Smooth muscle cell (in vitro differentiated cells): ENCODE results near the gene KRTAP10-12. TPM values are rescaled to one million over a fixed set of nuclear protein-coding genes. Genes with fewer than 3 reads are reported as not detected.

Experiments
- DNase-seq: peaks from one replicate; lab custom pipeline; 2025; ENCODE audit not compliant: unreplicated experiment; lab: John Stamatoyannopoulos, UW
- H2AFZ ChIP-seq: fragments of 200-600 bp; sonication (generic); 2 replicates; pipeline ENCODE4 v1.6.0; 2016; ENCODE audit warnings: antibody characterized with exemption, low read depth, mild to moderate bottlenecking
- H3F3A ChIP-seq: fragments of 200-600 bp; sonication (generic); 2 replicates; pipeline ENCODE4 v1.6.0; 2017; ENCODE audit warnings: antibody characterized with exemption, low read depth
- H3K27ac ChIP-seq: fragments of 200-600 bp; sonication (generic); 2 replicates; pipeline ENCODE4 v1.5.1; 2016; ENCODE audit warnings: low read depth, mild to moderate bottlenecking
- H3K27me3 ChIP-seq: fragments of 200-600 bp; sonication (generic); 2 replicates; pipeline ENCODE4 v1.6.1; 2016; ENCODE audit warnings: low read depth, mild to moderate bottlenecking
- H3K36me3 ChIP-seq: fragments of 200-600 bp; sonication (generic); 2 replicates; pipeline ENCODE4 v1.5.1; 2016; ENCODE audit warnings: low read depth
- H3K4me1 ChIP-seq: fragments of 200-600 bp; sonication (generic); 2 replicates; pipeline ENCODE4 v1.5.1; 2016; ENCODE audit warnings: low read depth
- H3K4me2 ChIP-seq: fragments of 200-600 bp; sonication (generic); 2 replicates; pipeline ENCODE4 v1.6.0; 2016; ENCODE audit warnings: mild to moderate bottlenecking
- H3K4me3 ChIP-seq: fragments of 200-600 bp; sonication (generic); 2 replicates; pipeline ENCODE4 v1.5.1; 2016; ENCODE audit warnings: mild to moderate bottlenecking
- H3K79me2 ChIP-seq: fragments of 200-600 bp; sonication (generic); 2 replicates; pipeline ENCODE4 v1.6.0; 2016; ENCODE audit warnings: low read depth, mild to moderate bottlenecking
- H3K9ac ChIP-seq: fragments of 200-600 bp; sonication (generic); 2 replicates; pipeline ENCODE4 v1.6.0; 2016; ENCODE audit warnings: low read depth
- H3K9me3 ChIP-seq: fragments of 200-600 bp; sonication (generic); replicated peaks from 2 replicates; pipeline ENCODE4 v1.5.1; 2016; ENCODE audit warnings: low read depth
- H4K20me1 ChIP-seq: fragments of 200-600 bp; sonication (generic); 2 replicates; pipeline ENCODE4 v1.6.0; 2016; ENCODE audit warnings: low read depth
- WGBS: methylation state at CpG from one replicate; pipeline ENCODE4 v1.1.7; 2016; ENCODE audit warnings: low lambda C conversion rate; 5-methylcytosine and 5-hydroxymethylcytosine counted together
- polyA plus RNA-seq: library from polyadenylated mRNA; unstranded; fragments of >200 nt; fragmentation: Nextera tagmentation; extraction: Ambion mirVana; gene quantifications from 2 replicates; pipeline ENCODE4 v1.2.1, GENCODE V29; 2016
- total RNA-seq: library from RNA; depleted of rRNA; stranded (reverse); fragments of >200 nt; gene quantifications from 2 replicates; pipeline ENCODE4 v1.2.3, GENCODE V29; 2014
- TF ChIP-seq, protein P1 (sequence below): fragments of 200-600 bp; sonication (generic); IDR thresholded peaks from 2 replicates; pipeline ENCODE4 v1.5.1; 2017; ENCODE audit warnings: borderline replicate concordance, mild to moderate bottlenecking, antibody characterized with exemption; ENCODE audit not compliant: insufficient read depth, poor library complexity, severe bottlenecking

Gene KRTAP10-12
- total and polyA plus RNA-seq, 2 experiments from 2014 or later, result not detected

DNA sequence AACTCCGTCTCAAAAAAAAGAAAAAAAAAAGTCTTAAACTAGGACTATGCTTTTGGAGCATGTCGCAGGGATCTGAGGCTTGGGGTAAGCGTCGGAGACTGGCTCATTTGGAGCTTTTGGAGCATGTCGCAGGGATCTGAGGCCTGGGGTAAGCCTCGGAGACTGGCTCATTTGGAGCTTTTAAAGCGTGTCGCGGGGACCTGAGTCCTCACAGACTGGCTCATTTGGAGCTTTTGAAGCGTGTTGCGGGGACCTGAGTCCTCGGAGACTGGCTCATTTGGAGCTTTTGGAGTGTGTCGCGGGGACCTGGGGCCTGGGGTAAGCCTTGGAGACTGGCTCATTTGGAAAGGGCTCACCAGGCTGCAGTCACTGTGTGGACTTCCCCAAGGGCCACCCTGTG, 28.0 kb downstream of the KRTAP10-12 start:
- no peak for DNase-seq
- Histone ChIP-seq H3F3A (no peaks in the 10 kb centered on the region), H4K20me1 (no peaks in the 10 kb centered on the region), H3K79me2 (no peaks in the 10 kb centered on the region), H3K9me3 (no peaks in the 10 kb centered on the region), H3K4me1 (no peaks in the 10 kb centered on the region), H3K27me3 (peaks cover 39% of the 10 kb centered on the region), H3K9ac (no peak overlapping the region), H3K36me3 (no peaks in the 10 kb centered on the region), H2AFZ (no peak overlapping the region), H3K27ac (no peak overlapping the region), H3K4me2 (no peak overlapping the region), H3K4me3 (no peak overlapping the region)
- WGBS, result 96% methylated on average over 14 of the region's 14 CpGs
- TF ChIP-seq, protein P1, sequence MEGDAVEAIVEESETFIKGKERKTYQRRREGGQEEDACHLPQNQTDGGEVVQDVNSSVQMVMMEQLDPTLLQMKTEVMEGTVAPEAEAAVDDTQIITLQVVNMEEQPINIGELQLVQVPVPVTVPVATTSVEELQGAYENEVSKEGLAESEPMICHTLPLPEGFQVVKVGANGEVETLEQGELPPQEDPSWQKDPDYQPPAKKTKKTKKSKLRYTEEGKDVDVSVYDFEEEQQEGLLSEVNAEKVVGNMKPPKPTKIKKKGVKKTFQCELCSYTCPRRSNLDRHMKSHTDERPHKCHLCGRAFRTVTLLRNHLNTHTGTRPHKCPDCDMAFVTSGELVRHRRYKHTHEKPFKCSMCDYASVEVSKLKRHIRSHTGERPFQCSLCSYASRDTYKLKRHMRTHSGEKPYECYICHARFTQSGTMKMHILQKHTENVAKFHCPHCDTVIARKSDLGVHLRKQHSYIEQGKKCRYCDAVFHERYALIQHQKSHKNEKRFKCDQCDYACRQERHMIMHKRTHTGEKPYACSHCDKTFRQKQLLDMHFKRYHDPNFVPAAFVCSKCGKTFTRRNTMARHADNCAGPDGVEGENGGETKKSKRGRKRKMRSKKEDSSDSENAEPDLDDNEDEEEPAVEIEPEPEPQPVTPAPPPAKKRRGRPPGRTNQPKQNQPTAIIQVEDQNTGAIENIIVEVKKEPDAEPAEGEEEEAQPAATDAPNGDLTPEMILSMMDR, result no peak

DNA sequence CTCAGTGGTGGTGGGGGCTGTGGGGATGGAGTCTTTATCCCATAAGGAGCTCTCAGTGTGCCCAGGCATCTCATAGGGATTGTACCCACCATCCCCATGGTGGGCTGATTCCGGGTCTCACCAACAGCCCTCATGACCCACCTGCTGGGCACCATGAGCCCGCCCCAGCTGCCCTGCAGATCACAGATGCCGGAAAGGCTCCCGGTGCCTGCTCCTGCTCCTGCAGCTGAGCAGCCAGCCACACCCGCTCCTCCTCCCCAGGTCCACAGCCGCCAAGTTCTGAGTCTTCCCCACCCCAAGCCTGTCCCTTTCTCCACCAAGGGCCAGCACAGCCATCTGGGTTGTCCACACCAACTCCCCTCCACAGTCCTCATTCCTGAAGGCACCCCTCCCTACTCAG, 29.9 kb downstream of the KRTAP10-12 start:
- 96% methylated on average over 6 of the region's 6 CpGs for WGBS

DNA sequence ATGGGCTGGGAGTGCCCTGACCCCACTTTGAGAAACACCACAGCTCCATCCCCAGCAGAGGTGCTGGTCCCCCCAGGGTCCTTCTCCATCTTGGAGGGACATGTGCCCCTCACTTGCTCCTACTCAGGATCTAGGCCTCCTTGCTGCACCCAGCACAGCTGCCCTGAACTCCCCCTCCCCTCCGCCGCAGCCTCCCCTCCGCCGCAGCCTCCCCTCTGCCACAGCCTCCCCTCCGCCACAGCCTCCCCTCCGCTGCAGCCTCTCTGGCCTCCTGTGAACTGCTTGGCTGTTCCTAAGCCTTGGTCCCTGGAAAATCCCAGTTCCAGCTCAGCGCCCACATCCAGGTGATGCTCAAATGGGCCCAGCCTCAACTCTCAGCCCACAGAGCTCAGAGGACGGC, 30.3 kb downstream of the KRTAP10-12 start:
- Histone ChIP-seq H3K9ac (no peak overlapping the region), H3K27me3 (peaks cover 39% of the 10 kb centered on the region), H3F3A (no peaks in the 10 kb centered on the region), H3K36me3 (no peaks in the 10 kb centered on the region), H3K4me3 (no peak overlapping the region), H3K27ac (no peak overlapping the region), H3K4me1 (no peaks in the 10 kb centered on the region), H3K9me3 (no peaks in the 10 kb centered on the region), H4K20me1 (no peaks in the 10 kb centered on the region), H3K4me2 (no peak overlapping the region), H3K79me2 (no peaks in the 10 kb centered on the region), H2AFZ (no peak overlapping the region)
- TF ChIP-seq, protein P1, result no peak
- 100% methylated on average over 5 of the region's 8 CpGs for WGBS
- no peak for DNase-seq

More for the DNA sequence above, 29.9 kb downstream of the KRTAP10-12 start:
- Histone ChIP-seq H3K27me3 (peaks cover 39% of the 10 kb centered on the region), H3K9me3 (no peaks in the 10 kb centered on the region), H3K27ac (no peak overlapping the region), H3K4me2 (no peak overlapping the region), H3K79me2 (no peaks in the 10 kb centered on the region), H3F3A (no peaks in the 10 kb centered on the region), H3K4me1 (no peaks in the 10 kb centered on the region), H2AFZ (no peak overlapping the region), H4K20me1 (no peaks in the 10 kb centered on the region), H3K36me3 (no peaks in the 10 kb centered on the region), H3K9ac (no peak overlapping the region), H3K4me3 (no peak overlapping the region)
- TF ChIP-seq, protein P1, result no peak
- DNase-seq, result no peak

DNA sequence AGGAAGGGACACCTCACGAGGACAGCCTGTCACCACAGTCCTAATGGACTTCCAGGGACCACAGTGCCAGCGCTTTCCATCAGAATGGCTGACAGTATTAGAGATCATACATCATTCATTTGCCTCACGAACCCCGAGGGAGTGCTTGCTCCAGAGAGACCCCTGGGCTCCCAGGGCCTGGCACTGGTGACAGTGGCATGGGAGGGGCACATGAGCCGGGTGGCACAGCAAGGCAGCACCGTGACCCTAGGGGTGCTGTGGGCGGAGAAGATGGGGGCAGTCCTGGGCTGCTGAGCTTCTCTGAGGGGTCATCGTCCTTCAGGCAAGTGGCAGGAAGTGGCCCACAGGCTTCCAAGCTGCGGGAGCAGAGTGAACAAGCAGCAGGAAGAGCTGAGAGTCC, 30.8 kb downstream of the KRTAP10-12 start:
- Histone ChIP-seq H3F3A (no peaks in the 10 kb centered on the region), H3K27ac (no peak overlapping the region), H3K4me2 (no peak overlapping the region), H3K36me3 (no peaks in the 10 kb centered on the region), H2AFZ (no peak overlapping the region), H3K9ac (no peak overlapping the region), H3K4me3 (no peak overlapping the region), H4K20me1 (no peaks in the 10 kb centered on the region), H3K4me1 (no peaks in the 10 kb centered on the region), H3K79me2 (no peaks in the 10 kb centered on the region), H3K9me3 (no peaks in the 10 kb centered on the region), H3K27me3 (peaks cover 36% of the 10 kb centered on the region)
- TF ChIP-seq, protein P1, result no peak
- no peak for DNase-seq
- 86% methylated on average over 9 of the region's 9 CpGs for WGBS
